CD4-positive, alpha-beta T cell treated with Interferon alpha-2 for 1 hour (primary cell): ENCODE results near the gene AMBRA1.

Experiments used
- DNase-seq, 2 donors: peaks; one replicate each; pipeline ENCODE4 v3.0.0-alpha.2; 2020 to 2022

AMBRA1 gene

GRCh38 chr11:46364056-46364455, 229.8 kb downstream of the AMBRA1 start:
- DNase-seq: no peak

- DNase-seq: no peak
These were observed 230.3 kb downstream of the AMBRA1 start for GRCh38 chr11:46363455-46364005.

GRCh38 chr11:46363031-46363407, 230.8 kb downstream of the AMBRA1 start:
- DNase-seq: peak in 1 of 2 donors; percentile 43

GRCh38 chr11:46362156-46363030, 231.4 kb downstream of the AMBRA1 start:
- no peak for DNase-seq

- DNase-seq: peak; percentile 59 to 63
These were observed 232.3 kb downstream of the AMBRA1 start for GRCh38 chr11:46361283-46362155.

GRCh38 chr11:46360878-46361277, 232.9 kb downstream of the AMBRA1 start:
- DNase-seq: no peak

- DNase-seq: no peak
These were observed 233.9 kb downstream of the AMBRA1 start for GRCh38 chr11:46359953-46360352.

- no peak for DNase-seq
These were observed 236.3 kb downstream of the AMBRA1 start for GRCh38 chr11:46357483-46357936.

GRCh38 chr11:46356924-46357482, 236.8 kb downstream of the AMBRA1 start:
- DNase-seq: no peak

- no peak for DNase-seq
These were observed 240.1 kb downstream of the AMBRA1 start for GRCh38 chr11:46353698-46354097.

- DNase-seq: peak; percentile 76 to 89
These were observed 241.6 kb downstream of the AMBRA1 start for GRCh38 chr11:46352063-46352841.

- no peak for DNase-seq
These were observed 242.2 kb downstream of the AMBRA1 start for GRCh38 chr11:46351606-46352005.

GRCh38 chr11:46351148-46351547, 242.7 kb downstream of the AMBRA1 start:
- no peak for DNase-seq

- no peak for DNase-seq
These were observed 243.1 kb downstream of the AMBRA1 start for GRCh38 chr11:46350695-46351094.

- peak; percentile 31 to 72 for DNase-seq
These were observed 245.0 kb downstream of the AMBRA1 start for GRCh38 chr11:46348566-46349401.

GRCh38 chr11:46347637-46348311, 246.0 kb downstream of the AMBRA1 start:
- no peak for DNase-seq

- peak; percentile 89 to 95 for DNase-seq
These were observed 246.8 kb downstream of the AMBRA1 start, which contains the start of gene DGKZ for GRCh38 chr11:46346886-46347636. TSS of gene DGKZ (plus strand) at chr11:46347463. CDS start at chr11:46347660, 197 bp downstream.
